ENCODE measurements around the gene OR2M2. TPM values are rescaled to one million over a fixed set of nuclear protein-coding genes. Genes with fewer than 3 reads are reported as not detected.

The OR2M2 gene
- total and polyA plus RNA-seq, 2 of the 4 experiments (the other 2 are of a cell fraction), result not detected

DNA sequence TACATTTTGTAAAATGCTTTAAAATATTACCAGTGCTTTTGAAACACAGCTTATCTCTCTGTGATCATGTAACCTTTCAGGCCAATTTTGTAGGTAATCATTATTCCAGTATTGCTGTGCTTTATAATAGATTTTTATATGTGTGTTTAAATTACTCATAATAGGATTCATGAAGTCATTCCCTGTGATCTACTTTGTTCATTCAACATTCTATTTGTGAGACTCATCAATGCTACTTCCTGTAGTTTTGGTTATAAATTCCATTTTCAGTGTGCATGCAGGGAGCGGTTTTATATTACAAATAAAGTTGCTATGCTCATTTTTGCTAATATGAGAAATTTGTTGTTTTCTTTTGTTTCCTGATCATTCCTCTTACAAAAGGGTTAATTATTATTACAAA, 33.8 kb upstream of the OR2M2 start:
- WGBS, 2 experiments (ENCODE audit: extremely low coverage in 2 of 2, insufficient read length in 1 of 2), result no CpG with 5 or more reads among the region's 1 CpG
- H3K27me3 ChIP-seq (ENCODE audit: control insufficient read depth, insufficient read depth, low read length), result no peaks in the 10 kb centered on the region
- no peak overlapping the region for H3K9ac ChIP-seq (ENCODE audit: low read depth, low read length)
- H3K14ac ChIP-seq (replicated peaks; ENCODE audit: low read depth, low read length), result no peak overlapping the region
- no peak overlapping the region for H2AFZ ChIP-seq (replicated peaks; ENCODE audit: low read length, poor library complexity)
- H4K8ac ChIP-seq (ENCODE audit: low read depth in 2 of 2, low read length in 2 of 2), result no peak overlapping the region
- no peak overlapping the region for H4K91ac ChIP-seq (ENCODE audit: insufficient read depth, low read depth, low read length)
- intact Hi-C loops (cut with micrococcal nuclease), result no loop called here
- H3K27ac ChIP-seq (ENCODE audit: insufficient read depth, low read length), result no peak overlapping the region
- no peak overlapping the region for H2AK5ac ChIP-seq (ENCODE audit: low read depth, low read length)
- no peak overlapping the region for H2BK120ac ChIP-seq (ENCODE audit: low read depth, low read length)
- H2AK9ac ChIP-seq (replicated peaks; ENCODE audit: low read depth, low read length, poor library complexity), result no peak overlapping the region
- no peak for DNase-seq
- H4K20me1 ChIP-seq (ENCODE audit: insufficient read depth, low read length), result no peaks in the 10 kb centered on the region
- H3K4me1 ChIP-seq (ENCODE audit: control insufficient read depth, insufficient read depth, low read length), result no peaks in the 10 kb centered on the region
- CTCF ChIA-PET, result no interaction called here
- POLR2A ChIA-PET (ENCODE audit: unreplicated experiment), result no interaction called here
- no peak overlapping the region for H3K4me3 ChIP-seq (ENCODE audit: insufficient read depth, low read depth, low read length)
- peaks cover 12% of the 10 kb centered on the region for H3K9me3 ChIP-seq (ENCODE audit: control insufficient read depth, insufficient read depth, low read length)
- H3K9me1 ChIP-seq (ENCODE audit: insufficient read depth, low read length), result no peaks in the 10 kb centered on the region
- BruUV-seq (replicated peaks), result no TSS peak
- no peak overlapping the region for H4K5ac ChIP-seq (ENCODE audit: low read depth, low read length)
- no peak overlapping the region for H3K18ac ChIP-seq (ENCODE audit: low read depth, low read length)
- no peak overlapping the region for H2BK5ac ChIP-seq (ENCODE audit: low read depth, low read length, poor library complexity, severe bottlenecking)
- H2BK20ac ChIP-seq (ENCODE audit: low read depth, low read length), result no peak overlapping the region
- no peak overlapping the region for H2BK15ac ChIP-seq (ENCODE audit: low read depth, low read length)
- H3K56ac ChIP-seq (ENCODE audit: extremely low read depth, insufficient read depth, low read length), result no peak overlapping the region
- dilution Hi-C loops (cut with HindIII; ENCODE audit: low sequenced_read_pairs, unreplicated experiment), result no loop called here
- H3K4ac ChIP-seq (ENCODE audit: low read depth, low read length), result no peak overlapping the region
- H3K79me1 ChIP-seq (ENCODE audit: low read depth in 1 of 2, low read length in 2 of 2), result no peaks in the 10 kb centered on the region
- H3K36me3 ChIP-seq (ENCODE audit: control insufficient read depth, insufficient read depth, low read length), result no peaks in the 10 kb centered on the region
- H3K23ac ChIP-seq (ENCODE audit: low read depth, low read length), result no peak overlapping the region
- H3K4me2 ChIP-seq (ENCODE audit: low read depth, low read length), result no peak overlapping the region
- in situ Hi-C loops (cut with MboI; ENCODE audit: low sequenced_read_pairs), result no loop called here
- TF ChIP-seq BHLHE40 (IDR thresholded peaks at IDR 0.05; ENCODE audit: low read depth, low read length) (no peak), SMC3 (IDR thresholded peaks at IDR 0.05; ENCODE audit: low read depth, low read length) (no peak), CEBPB (IDR thresholded peaks at IDR 0.05; ENCODE audit: low read depth, low read length) (no peak), MAZ (IDR thresholded peaks at IDR 0.05; ENCODE audit: borderline replicate concordance, low read depth, low read length) (no peak), FOS (IDR thresholded peaks at IDR 0.05; ENCODE audit: low read depth, low read length) (no peak), MXI1 (IDR thresholded peaks at IDR 0.05; ENCODE audit: borderline replicate concordance, low read depth, low read length) (no peak), MAFK (IDR thresholded peaks at IDR 0.05; ENCODE audit: low read depth, low read length) (no peak), RAD21 (IDR thresholded peaks at IDR 0.05; ENCODE audit: low read length) (no peak), RFX5 (IDR thresholded peaks at IDR 0.05; ENCODE audit: low read depth, low read length) (no peak), CHD1 (IDR thresholded peaks at IDR 0.05; ENCODE audit: low read depth, low read length) (no peak), POLR2A (IDR thresholded peaks at IDR 0.05; ENCODE audit: low read depth, low read length) (no peak), RCOR1 (IDR thresholded peaks at IDR 0.05; ENCODE audit: insufficient replicate concordance, low read length) (no peak), NFE2L2 (IDR thresholded peaks at IDR 0.05; ENCODE audit: low read depth, low read length) (no peak)
- TF ChIP-seq, protein P1, sequence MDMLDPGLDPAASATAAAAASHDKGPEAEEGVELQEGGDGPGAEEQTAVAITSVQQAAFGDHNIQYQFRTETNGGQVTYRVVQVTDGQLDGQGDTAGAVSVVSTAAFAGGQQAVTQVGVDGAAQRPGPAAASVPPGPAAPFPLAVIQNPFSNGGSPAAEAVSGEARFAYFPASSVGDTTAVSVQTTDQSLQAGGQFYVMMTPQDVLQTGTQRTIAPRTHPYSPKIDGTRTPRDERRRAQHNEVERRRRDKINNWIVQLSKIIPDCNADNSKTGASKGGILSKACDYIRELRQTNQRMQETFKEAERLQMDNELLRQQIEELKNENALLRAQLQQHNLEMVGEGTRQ (IDR thresholded peaks at IDR 0.05; ENCODE audit: low read depth, low read length), result no peak
- TF ChIP-seq, protein P2, sequence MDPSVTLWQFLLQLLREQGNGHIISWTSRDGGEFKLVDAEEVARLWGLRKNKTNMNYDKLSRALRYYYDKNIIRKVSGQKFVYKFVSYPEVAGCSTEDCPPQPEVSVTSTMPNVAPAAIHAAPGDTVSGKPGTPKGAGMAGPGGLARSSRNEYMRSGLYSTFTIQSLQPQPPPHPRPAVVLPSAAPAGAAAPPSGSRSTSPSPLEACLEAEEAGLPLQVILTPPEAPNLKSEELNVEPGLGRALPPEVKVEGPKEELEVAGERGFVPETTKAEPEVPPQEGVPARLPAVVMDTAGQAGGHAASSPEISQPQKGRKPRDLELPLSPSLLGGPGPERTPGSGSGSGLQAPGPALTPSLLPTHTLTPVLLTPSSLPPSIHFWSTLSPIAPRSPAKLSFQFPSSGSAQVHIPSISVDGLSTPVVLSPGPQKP (IDR thresholded peaks at IDR 0.05; ENCODE audit: borderline replicate concordance, low read depth, low read length), result no peak
- TF ChIP-seq, protein P3, sequence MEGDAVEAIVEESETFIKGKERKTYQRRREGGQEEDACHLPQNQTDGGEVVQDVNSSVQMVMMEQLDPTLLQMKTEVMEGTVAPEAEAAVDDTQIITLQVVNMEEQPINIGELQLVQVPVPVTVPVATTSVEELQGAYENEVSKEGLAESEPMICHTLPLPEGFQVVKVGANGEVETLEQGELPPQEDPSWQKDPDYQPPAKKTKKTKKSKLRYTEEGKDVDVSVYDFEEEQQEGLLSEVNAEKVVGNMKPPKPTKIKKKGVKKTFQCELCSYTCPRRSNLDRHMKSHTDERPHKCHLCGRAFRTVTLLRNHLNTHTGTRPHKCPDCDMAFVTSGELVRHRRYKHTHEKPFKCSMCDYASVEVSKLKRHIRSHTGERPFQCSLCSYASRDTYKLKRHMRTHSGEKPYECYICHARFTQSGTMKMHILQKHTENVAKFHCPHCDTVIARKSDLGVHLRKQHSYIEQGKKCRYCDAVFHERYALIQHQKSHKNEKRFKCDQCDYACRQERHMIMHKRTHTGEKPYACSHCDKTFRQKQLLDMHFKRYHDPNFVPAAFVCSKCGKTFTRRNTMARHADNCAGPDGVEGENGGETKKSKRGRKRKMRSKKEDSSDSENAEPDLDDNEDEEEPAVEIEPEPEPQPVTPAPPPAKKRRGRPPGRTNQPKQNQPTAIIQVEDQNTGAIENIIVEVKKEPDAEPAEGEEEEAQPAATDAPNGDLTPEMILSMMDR (conservative IDR thresholded peaks at IDR 0.05; ENCODE audit: low read depth, low read length), result no peak
- ATAC-seq (ENCODE audit: low read depth), result no peak
